HG03159 (cell line): Measurements from ENCODE around the gene PCDHB7.
"Not testable (repeated sequence)": the region's sequence is repeated elsewhere in the genome, so short reads cannot be mapped to it uniquely, and the experiment has no call there.

Source experiments
- ATAC-seq: cut with Tn5 transposase; IDR thresholded peaks from one replicate; pipeline ENCODE4 v1.9.1; 2021; ENCODE audit warnings: mild to moderate bottlenecking, moderate library complexity; ENCODE audit not compliant: unreplicated experiment

The PCDHB7 gene

DNA sequence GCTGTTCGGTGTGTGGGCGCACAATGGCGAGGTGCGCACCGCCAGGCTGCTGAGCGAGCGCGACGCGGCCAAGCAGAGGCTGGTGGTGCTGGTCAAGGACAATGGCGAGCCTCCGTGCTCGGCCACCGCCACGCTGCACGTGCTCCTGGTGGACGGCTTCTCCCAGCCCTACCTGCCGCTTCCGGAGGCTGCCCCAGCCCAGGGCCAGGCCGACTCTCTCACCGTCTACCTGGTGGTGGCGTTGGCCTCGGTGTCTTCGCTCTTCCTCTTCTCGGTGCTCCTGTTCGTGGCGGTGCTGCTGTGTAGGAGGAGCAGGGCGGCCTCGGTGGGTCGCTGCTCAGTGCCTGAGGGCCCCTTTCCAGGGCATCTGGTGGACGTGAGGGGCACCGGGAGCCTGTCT is 7.4 kb downstream of the PCDHB7 start:
- ATAC-seq, result not testable (repeated sequence)

DNA sequence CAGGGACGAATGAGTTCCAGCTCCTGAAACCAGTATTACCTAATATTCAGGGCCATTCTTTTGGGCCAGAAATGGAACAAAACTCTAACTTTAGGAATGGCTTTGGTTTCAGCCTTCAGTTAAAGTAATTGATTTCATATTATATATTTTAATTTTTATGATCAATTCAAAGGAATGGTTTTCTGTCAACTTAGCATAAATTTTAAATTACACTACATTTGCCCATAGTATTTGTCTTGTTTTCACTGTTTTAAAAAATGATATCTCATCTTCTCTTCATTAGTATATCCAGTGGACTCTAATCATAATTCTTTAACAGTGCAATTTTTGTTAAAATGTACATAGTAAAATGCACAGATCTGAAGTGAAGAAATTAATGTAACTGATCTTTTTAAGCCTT is 7.9 kb downstream of the PCDHB7 start:
- ATAC-seq, result no peak

DNA sequence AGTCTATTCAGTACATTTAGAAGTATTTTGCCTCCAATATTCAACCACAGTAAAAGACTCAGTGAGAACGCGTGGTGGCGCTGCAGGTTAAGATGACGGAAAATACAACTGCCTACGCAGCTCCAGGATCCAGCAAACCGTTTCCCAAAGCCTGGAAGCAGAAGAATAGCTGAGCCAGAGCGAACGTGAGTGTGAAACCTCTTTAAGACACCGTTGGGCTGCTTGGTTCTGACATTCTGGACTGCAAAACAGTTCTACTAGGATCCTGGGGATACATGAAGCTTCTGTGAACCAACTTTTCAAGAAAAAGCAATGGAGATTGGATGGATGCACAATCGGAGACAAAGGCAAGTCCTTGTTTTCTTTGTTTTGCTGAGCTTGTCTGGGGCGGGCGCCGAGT is 9.8 kb downstream of the PCDHB7 start, which contains the start of gene PCDHB16:
PCDHB16 (plus strand) TSS at position 140 of the 400 bp plus-strand sequence; CDS start at position 313, 173 bp downstream.
- no peak for ATAC-seq

DNA sequence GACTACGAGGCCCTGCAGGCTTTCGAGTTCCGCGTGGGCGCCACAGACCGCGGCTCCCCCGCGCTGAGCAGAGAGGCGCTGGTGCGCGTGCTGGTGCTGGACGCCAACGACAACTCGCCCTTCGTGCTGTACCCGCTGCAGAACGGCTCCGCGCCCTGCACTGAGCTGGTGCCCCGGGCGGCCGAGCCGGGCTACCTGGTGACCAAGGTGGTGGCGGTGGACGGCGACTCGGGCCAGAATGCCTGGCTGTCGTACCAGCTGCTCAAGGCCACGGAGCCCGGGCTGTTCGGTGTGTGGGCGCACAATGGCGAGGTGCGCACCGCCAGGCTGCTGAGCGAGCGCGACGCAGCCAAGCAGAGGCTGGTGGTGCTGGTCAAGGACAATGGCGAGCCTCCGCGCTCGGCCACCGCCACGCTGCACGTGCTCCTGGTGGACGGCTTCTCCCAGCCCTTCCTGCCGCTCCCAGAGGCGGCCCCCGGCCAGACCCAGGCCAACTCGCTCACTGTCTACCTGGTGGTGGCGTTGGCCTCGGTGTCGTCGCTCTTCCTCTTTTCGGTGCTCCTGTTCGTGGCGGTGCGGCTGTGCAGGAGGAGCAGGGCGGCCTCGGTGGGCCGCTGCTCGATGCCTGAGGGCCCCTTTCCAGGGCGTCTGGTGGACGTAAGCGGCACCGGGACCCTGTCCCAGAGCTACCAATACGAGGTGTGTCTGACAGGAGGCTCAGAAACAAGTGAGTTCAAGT is 11.8 kb downstream of the PCDHB7 start:
- ATAC-seq, result not testable (repeated sequence)

DNA sequence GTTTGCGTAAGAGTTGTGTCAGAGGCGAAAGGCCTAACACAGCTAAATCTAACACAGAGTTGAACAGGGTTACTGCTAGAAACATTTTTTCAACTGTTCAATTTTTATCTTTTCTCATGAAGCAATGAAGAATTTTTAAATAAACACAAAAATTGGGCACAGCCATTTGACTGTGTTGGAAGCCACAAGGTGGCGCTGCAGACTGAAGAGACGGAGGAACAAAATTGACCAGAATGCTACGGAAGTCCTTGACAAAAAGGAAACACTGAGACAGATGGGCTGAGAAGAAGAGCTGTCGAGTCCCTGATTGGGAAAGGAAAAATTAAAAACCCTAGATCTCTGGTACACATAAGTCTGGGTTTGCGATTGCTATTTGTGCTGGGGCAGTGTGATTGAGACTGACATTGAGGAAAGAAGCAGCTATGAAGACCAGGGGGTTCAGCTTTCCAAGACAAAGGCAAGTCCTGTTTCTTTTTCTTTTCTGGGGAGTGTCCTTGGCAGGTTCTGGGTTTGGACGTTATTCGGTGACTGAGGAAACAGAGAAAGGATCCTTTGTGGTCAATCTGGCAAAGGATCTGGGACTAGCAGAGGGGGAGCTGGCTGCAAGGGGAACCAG is 14.6 kb downstream of the PCDHB7 start, which contains the start of gene PCDHB9:
PCDHB9 (plus strand) TSS at position 265 of the 616 bp plus-strand sequence; CDS start at position 423, 158 bp downstream.
- ATAC-seq, result no peak

DNA sequence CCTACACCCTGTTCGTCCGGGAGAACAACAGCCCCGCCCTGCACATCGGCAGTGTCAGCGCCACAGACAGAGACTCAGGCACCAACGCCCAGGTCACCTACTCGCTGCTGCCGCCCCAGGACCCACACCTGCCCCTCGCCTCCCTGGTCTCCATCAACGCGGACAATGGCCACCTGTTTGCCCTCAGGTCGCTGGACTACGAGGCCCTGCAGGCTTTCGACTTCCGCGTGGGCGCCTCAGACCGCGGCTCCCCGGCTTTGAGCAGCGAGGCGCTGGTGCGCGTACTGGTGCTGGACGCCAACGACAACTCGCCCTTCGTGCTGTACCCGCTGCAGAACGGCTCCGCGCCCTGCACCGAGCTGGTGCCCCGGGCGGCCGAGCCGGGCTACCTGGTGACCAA is 16.2 kb downstream of the PCDHB7 start:
- not testable (repeated sequence) for ATAC-seq

DNA sequence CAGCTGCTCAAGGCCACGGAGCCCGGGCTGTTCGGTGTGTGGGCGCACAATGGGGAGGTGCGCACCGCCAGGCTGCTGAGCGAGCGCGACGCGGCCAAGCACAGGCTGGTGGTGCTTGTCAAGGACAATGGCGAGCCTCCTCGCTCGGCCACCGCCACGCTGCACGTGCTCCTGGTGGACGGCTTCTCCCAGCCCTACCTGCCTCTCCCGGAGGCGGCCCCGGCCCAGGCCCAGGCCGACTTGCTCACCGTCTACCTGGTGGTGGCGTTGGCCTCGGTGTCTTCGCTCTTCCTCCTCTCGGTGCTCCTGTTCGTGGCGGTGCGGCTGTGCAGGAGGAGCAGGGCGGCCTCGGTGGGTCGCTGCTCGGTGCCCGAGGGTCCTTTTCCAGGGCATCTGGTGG is 16.7 kb downstream of the PCDHB7 start:
- ATAC-seq, result not testable (repeated sequence)

DNA sequence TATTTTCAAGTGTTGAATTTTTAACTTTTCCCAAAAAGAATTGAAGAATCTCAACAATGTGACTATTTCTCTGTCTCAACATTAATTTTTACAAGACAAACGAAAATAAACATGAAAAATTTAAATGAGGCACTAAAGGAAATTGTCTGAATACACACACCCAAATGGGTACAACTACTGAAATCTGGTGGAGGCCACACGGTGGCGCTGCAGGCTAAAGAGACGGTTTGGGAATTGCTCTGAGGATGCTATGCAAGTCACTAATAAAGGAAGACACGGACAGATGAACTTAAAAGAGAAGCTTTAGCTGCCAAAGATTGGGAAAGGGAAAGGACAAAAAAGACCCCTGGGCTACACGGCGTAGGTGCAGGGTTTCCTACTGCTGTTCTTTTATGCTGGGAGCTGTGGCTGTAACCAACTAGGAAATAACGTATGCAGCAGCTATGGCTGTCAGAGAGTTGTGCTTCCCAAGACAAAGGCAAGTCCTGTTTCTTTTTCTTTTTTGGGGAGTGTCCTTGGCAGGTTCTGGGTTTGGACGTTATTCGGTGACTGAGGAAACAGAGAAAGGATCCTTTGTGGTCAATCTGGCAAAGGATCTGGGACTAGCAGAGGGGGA is 19.8 kb downstream of the PCDHB7 start, which contains the start of gene PCDHB10:
PCDHB10 (plus strand) TSS at position 244 of the 616 bp plus-strand sequence; CDS start at position 444, 200 bp downstream.
- ATAC-seq, result no peak

DNA sequence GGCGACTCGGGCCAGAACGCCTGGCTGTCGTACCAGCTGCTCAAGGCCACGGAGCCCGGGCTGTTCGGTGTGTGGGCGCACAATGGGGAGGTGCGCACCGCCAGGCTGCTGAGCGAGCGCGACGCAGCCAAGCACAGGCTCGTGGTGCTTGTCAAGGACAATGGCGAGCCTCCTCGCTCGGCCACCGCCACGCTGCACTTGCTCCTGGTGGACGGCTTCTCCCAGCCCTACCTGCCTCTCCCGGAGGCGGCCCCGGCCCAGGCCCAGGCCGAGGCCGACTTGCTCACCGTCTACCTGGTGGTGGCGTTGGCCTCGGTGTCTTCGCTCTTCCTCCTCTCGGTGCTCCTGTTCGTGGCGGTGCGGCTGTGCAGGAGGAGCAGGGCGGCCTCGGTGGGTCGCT is 21.9 kb downstream of the PCDHB7 start:
- ATAC-seq, result not testable (repeated sequence)

DNA sequence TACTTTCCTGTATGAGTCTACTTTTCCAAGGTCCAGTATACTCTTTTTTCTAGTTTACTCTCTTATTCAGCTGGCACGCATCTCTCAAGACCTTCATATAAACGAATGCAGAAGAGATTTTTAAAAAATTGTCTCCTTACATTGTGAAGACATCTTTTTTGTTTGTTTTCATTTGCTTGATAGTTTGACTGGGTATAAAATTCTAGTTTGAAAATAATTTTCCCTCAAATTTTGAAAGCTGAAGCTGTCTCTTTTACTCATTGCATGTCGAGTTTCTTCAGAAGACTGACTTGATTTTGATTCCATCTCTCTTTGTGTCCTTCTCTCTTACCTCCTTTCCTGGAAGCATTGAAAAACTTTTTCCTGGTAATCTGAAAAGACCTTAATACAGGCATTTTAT is 23.9 kb downstream of the PCDHB7 start:
- no peak for ATAC-seq

DNA sequence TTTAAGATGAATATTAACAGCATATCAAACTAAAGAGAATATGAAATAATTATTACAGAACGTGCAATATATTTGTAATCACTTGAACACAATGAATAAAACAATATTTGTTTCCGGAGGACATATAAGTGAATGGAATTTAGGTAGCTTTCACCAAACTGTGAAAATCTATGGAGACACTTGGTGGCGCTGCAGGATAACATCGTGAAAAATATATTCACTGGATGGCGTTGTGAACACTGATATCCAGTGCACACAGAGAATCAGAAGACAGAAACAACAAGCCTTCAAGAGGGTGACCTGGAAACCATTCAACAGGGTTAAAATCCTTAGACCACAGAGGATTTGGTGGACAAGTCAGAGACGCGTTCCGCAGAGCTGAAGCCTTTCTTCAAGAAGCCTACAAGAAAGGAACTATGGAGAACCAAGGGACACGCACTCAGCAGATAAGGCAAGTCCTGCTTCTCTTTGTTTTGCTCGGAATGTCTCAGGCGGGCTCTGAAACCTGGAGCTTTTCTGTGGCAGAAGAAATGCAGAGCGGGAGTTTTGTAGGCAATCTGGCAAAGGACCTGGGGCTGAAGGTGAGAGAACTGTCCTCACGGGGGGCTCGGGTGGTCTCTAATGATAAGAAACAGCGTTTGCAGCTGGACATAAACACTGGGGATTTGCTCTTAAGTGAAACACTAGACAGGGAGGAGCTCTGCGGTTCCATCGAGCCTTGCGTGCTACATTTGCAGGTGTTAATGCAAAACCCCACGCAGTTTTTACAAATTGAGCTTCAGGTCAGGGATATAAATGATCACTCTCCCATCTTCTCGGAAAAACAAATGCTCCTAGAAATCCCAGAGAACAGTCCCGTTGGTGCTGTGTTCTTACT is 27.2 kb downstream of the PCDHB7 start, which contains the start of gene PCDHB11:
PCDHB11 (plus strand) TSS at position 269 of the 877 bp plus-strand sequence; CDS start at position 417, 148 bp downstream.
- ATAC-seq, result no peak

DNA sequence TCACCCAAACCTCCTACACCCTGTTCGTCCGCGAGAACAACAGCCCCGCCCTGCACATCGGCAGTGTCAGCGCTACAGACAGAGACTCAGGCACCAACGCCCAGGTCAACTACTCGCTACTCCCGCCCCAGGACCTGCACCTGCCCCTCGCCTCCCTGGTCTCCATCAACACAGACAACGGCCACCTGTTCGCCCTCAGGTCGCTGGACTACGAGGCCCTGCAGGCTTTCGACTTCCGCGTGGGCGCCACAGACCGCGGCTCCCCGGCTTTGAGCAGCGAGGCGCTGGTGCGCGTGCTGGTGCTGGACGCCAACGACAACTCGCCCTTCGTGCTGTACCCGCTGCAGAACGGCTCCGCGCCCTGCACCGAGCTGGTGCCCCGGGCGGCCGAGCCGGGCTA is 28.7 kb downstream of the PCDHB7 start:
- ATAC-seq, result not testable (repeated sequence)

DNA sequence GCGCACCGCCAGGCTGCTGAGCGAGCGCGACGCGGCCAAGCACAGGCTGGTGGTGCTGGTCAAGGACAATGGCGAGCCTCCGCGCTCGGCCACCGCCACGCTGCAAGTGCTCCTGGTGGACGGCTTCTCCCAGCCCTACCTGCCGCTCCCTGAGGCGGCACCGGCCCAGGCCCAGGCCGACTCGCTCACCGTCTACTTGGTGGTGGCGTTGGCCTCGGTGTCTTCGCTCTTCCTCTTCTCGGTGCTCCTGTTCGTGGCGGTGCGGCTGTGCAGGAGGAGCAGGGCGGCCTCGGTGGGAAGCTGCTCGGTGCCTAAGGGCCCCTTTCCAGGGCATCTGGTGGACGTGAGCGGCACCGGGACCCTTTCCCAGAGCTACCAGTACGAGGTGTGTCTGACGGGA is 29.2 kb downstream of the PCDHB7 start:
- ATAC-seq, result not testable (repeated sequence)

DNA sequence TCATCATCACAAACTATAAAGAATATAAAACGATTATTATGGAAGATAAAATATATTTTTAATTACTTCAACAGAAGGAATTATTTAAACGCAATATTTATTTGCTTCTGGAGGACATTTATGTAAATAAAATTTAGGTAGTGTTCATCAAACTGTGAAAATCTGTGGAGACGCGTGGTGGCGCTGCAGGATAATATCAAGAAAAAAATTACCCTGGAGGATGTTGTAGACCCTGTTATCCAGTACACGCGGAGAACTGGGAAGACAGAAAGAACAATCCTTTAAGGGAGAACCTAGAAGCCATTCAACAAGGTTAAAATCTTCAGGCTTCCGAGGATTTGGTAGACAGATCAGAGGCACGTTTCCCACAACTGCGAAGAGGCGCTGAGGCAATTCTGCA is 36.0 kb downstream of the PCDHB7 start, which contains the start of gene PCDHB12:
PCDHB12 (plus strand) TSS at position 242 of the 400 bp plus-strand sequence. CDS start 189 bp downstream, outside the sequence.
- no peak for ATAC-seq

DNA sequence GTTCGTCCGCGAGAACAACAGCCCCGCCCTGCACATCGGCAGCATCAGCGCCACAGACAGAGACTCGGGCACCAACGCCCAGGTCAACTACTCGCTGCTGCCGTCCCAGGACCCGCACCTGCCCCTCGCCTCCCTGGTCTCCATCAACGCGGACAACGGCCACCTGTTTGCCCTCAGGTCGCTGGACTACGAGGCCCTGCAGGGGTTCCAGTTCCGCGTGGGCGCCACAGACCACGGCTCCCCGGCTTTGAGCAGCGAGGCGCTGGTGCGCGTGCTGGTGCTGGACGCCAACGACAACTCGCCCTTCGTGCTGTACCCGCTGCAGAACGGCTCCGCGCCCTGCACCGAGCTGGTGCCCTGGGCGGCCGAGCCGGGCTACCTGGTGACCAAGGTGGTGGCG is 37.8 kb downstream of the PCDHB7 start:
- ATAC-seq, result not testable (repeated sequence)

DNA sequence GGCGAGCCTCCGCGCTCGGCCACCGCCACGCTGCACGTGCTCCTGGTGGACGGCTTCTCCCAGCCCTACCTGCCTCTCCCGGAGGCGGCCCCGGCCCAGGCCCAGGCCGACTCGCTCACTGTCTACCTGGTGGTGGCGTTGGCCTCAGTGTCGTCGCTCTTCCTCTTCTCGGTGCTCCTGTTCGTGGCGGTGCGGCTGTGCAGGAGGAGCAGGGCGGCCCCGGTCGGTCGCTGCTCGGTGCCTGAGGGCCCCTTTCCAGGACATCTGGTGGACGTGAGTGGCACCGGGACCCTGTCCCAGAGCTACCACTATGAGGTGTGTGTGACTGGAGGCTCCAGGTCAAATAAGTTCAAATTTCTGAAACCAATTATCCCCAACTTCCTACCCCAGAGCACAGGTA is 38.4 kb downstream of the PCDHB7 start:
- not testable (repeated sequence) for ATAC-seq

DNA sequence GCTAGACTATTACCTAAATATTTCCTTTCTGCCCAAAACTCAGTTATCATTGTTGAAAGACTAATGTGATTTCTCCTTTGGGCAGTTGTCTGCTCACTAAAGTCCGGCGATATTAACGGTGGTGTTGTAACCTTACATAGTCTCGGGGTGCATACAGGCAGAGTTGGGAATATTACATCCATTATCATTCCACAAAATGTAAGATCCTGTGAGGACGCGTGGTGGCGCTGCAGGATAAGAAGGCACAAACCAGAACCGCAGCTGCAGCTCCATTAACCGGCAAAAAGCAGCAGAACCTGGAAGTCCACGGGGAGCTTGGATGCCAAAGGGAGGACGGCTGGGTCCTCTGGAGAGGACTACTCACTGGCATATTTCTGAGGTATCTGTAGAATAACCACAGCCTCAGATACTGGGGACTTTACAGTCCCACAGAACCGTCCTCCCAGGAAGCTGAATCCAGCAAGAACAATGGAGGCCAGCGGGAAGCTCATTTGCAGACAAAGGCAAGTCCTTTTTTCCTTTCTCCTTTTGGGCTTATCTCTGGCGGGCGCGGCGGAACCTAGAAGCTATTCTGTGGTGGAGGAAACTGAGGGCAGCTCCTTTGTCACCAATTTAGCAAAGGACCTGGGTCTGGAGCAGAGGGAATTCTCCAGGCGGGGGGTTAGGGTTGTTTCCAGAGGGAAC is 41.4 kb downstream of the PCDHB7 start, which contains the start of gene PCDHB13:
PCDHB13 (plus strand) TSS at position 264 of the 684 bp plus-strand sequence; CDS start at position 469, 205 bp downstream.
- ATAC-seq, result not testable (repeated sequence)

DNA sequence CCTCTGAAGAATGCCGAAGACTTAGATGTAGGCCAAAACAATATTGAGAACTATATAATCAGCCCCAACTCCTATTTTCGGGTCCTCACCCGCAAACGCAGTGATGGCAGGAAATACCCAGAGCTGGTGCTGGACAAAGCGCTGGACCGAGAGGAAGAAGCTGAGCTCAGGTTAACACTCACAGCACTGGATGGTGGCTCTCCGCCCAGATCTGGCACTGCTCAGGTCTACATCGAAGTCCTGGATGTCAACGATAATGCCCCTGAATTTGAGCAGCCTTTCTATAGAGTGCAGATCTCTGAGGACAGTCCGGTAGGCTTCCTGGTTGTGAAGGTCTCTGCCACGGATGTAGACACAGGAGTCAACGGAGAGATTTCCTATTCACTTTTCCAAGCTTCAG is 42.1 kb downstream of the PCDHB7 start:
- not testable (repeated sequence) for ATAC-seq

DNA sequence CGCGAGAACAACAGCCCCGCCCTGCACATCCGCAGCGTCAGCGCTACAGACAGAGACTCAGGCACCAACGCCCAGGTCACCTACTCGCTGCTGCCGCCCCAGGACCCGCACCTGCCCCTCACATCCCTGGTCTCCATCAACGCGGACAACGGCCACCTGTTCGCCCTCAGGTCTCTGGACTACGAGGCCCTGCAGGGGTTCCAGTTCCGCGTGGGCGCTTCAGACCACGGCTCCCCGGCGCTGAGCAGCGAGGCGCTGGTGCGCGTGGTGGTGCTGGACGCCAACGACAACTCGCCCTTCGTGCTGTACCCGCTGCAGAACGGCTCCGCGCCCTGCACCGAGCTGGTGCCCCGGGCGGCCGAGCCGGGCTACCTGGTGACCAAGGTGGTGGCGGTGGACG is 43.1 kb downstream of the PCDHB7 start:
- ATAC-seq, result not testable (repeated sequence)

DNA sequence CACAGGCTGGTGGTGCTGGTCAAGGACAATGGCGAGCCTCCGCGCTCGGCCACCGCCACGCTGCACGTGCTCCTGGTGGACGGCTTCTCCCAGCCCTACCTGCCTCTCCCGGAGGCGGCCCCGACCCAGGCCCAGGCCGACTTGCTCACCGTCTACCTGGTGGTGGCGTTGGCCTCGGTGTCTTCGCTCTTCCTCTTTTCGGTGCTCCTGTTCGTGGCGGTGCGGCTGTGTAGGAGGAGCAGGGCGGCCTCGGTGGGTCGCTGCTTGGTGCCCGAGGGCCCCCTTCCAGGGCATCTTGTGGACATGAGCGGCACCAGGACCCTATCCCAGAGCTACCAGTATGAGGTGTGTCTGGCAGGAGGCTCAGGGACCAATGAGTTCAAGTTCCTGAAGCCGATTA is 43.6 kb downstream of the PCDHB7 start:
- ATAC-seq, result not testable (repeated sequence)
